SK-N-SH treated with all-trans-retinoic acid at 6 μM for 48 hours (cell line): ENCODE results near the gene RXRA.

Source experiments
- ATAC-seq: fragments of 200-7000 bp; cut with Tn5 transposase; 3 replicates; pipeline ENCODE4 v1.9.1; 2020; ENCODE audit warnings: mild to moderate bottlenecking, moderate library complexity
- ARNTL ChIP-seq: fragments of 450-650 bp; formaldehyde crosslinking; IDR thresholded peaks from 2 replicates; pipeline ENCODE4 v1.5.0; 2020; ENCODE audit warnings: low read depth, mild to moderate bottlenecking, moderate library complexity, borderline replicate concordance
- BACH2 ChIP-seq: fragments of 250-450 bp; sonication (Bioruptor Pico); IDR thresholded peaks from 2 replicates; pipeline ENCODE4 v1.9.0; 2021; ENCODE audit warnings: mild to moderate bottlenecking, borderline replicate concordance
- CSDC2 ChIP-seq: fragments of 250-450 bp; sonication (Bioruptor Pico); IDR thresholded peaks from 2 replicates; pipeline ENCODE4 v1.5.0; 2020; ENCODE audit warnings: mild to moderate bottlenecking, moderate library complexity
- ESRRG ChIP-seq: fragments of 250-450 bp; sonication (Bioruptor Pico); IDR thresholded peaks from 2 replicates; pipeline ENCODE4 v1.6.1; 2021; ENCODE audit warnings: mild to moderate bottlenecking
- GLIS3 ChIP-seq: fragments of 250-450 bp; sonication (Bioruptor Pico); IDR thresholded peaks from 2 replicates; pipeline ENCODE4 v1.5.0; 2020; ENCODE audit warnings: mild to moderate bottlenecking, moderate library complexity
- ISL1 ChIP-seq: fragments of 250-450 bp; sonication (Bioruptor Pico); IDR thresholded peaks from 2 replicates; pipeline ENCODE4 v2.1.2; 2022; ENCODE audit warnings: mild to moderate bottlenecking, moderate library complexity
- OSR1 ChIP-seq: fragments of 250-450 bp; sonication (Bioruptor Pico); IDR thresholded peaks from 2 replicates; pipeline ENCODE4 v1.8.0; 2022; ENCODE audit warnings: moderate library complexity, mild to moderate bottlenecking, inconsistent platforms
- PPARA ChIP-seq: fragments of 250-450 bp; sonication (Bioruptor Pico); IDR thresholded peaks from 2 replicates; pipeline ENCODE4 v1.5.0; 2020; ENCODE audit warnings: mild to moderate bottlenecking, borderline replicate concordance
- RARB ChIP-seq: fragments of 250-450 bp; sonication (Bioruptor Pico); IDR thresholded peaks from 2 replicates; pipeline ENCODE4 v1.8.0; 2021; ENCODE audit warnings: mild to moderate bottlenecking, moderate library complexity
- TOX ChIP-seq: fragments of 250-450 bp; sonication (Bioruptor Pico); IDR thresholded peaks from 2 replicates; pipeline ENCODE4 v1.8.0; 2021; ENCODE audit warnings: mild to moderate bottlenecking, moderate library complexity, borderline replicate concordance
- ZC3H10 ChIP-seq: fragments of 250-450 bp; sonication (Bioruptor Pico); IDR thresholded peaks from 2 replicates; pipeline ENCODE4 v1.5.1; 2021; ENCODE audit warnings: mild to moderate bottlenecking, moderate library complexity
- ZFP3 ChIP-seq: fragments of 250-450 bp; sonication (Bioruptor Pico); IDR thresholded peaks from 2 replicates; pipeline ENCODE4 v1.5.0; 2020; ENCODE audit warnings: mild to moderate bottlenecking, moderate library complexity
- ZFP30 ChIP-seq: fragments of 450-650 bp; formaldehyde crosslinking; IDR thresholded peaks from 2 replicates; pipeline ENCODE4 v1.5.0; 2022; ENCODE audit warnings: mild to moderate bottlenecking, moderate library complexity
- ZNF70 ChIP-seq: fragments of 450-650 bp; formaldehyde crosslinking; IDR thresholded peaks from 2 replicates; pipeline ENCODE4 v1.5.0; 2020; ENCODE audit warnings: mild to moderate bottlenecking, moderate library complexity
- ZNF8 ChIP-seq: fragments of 450-650 bp; formaldehyde crosslinking; IDR thresholded peaks from 2 replicates; pipeline ENCODE4 v1.5.0; 2020; ENCODE audit warnings: mild to moderate bottlenecking, moderate library complexity
- TF ChIP-seq, protein P1 (sequence below): fragments of 250-450 bp; sonication (Bioruptor Pico); IDR thresholded peaks from 2 replicates; pipeline ENCODE4 v1.5.0; 2020; ENCODE audit warnings: mild to moderate bottlenecking, moderate library complexity
- TF ChIP-seq, protein P2 (sequence below): fragments of 250-450 bp; sonication (Bioruptor Pico); IDR thresholded peaks from 2 replicates; pipeline ENCODE4 v1.8.0; 2020; ENCODE audit warnings: mild to moderate bottlenecking, moderate library complexity, borderline replicate concordance
- TF ChIP-seq, protein P3 (sequence below): fragments of 250-450 bp; sonication (Bioruptor Pico); IDR thresholded peaks from 2 replicates; pipeline ENCODE4 v1.8.0; 2021; ENCODE audit warnings: low read depth, mild to moderate bottlenecking, moderate library complexity, borderline replicate concordance
- TF ChIP-seq, protein P4 (sequence below): fragments of 250-450 bp; sonication (Bioruptor Pico); IDR thresholded peaks from 2 replicates; pipeline ENCODE4 v1.5.1; 2020; ENCODE audit warnings: low read depth, mild to moderate bottlenecking, moderate library complexity

Gene RXRA

DNA sequence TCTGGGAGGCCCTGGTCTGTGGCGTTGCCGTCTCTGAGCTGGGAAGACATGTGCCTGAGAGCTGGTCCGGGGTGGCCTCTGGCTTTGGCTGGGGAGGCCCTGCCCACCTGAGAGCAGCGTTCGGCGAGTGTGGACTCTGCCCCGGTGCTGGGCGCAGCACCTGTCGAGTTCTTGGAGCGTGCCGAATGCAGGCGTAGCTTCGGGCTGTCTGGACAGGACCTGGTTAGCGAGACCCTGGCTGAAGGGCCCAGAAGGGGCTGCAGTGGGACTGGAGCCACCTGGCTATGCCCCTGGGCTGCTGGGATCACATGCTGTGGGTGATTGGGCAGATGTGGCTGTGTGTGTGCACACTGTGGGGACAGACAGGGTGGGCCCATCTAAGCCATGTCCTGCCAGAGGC lies 56.5 kb downstream of the RXRA start:
- TF ChIP-seq, protein P1, sequence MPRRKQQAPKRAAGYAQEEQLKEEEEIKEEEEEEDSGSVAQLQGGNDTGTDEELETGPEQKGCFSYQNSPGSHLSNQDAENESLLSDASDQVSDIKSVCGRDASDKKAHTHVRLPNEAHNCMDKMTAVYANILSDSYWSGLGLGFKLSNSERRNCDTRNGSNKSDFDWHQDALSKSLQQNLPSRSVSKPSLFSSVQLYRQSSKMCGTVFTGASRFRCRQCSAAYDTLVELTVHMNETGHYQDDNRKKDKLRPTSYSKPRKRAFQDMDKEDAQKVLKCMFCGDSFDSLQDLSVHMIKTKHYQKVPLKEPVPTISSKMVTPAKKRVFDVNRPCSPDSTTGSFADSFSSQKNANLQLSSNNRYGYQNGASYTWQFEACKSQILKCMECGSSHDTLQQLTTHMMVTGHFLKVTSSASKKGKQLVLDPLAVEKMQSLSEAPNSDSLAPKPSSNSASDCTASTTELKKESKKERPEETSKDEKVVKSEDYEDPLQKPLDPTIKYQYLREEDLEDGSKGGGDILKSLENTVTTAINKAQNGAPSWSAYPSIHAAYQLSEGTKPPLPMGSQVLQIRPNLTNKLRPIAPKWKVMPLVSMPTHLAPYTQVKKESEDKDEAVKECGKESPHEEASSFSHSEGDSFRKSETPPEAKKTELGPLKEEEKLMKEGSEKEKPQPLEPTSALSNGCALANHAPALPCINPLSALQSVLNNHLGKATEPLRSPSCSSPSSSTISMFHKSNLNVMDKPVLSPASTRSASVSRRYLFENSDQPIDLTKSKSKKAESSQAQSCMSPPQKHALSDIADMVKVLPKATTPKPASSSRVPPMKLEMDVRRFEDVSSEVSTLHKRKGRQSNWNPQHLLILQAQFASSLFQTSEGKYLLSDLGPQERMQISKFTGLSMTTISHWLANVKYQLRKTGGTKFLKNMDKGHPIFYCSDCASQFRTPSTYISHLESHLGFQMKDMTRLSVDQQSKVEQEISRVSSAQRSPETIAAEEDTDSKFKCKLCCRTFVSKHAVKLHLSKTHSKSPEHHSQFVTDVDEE (CRISPR knock-in tag) = no peak
- TF ChIP-seq, protein P2, sequence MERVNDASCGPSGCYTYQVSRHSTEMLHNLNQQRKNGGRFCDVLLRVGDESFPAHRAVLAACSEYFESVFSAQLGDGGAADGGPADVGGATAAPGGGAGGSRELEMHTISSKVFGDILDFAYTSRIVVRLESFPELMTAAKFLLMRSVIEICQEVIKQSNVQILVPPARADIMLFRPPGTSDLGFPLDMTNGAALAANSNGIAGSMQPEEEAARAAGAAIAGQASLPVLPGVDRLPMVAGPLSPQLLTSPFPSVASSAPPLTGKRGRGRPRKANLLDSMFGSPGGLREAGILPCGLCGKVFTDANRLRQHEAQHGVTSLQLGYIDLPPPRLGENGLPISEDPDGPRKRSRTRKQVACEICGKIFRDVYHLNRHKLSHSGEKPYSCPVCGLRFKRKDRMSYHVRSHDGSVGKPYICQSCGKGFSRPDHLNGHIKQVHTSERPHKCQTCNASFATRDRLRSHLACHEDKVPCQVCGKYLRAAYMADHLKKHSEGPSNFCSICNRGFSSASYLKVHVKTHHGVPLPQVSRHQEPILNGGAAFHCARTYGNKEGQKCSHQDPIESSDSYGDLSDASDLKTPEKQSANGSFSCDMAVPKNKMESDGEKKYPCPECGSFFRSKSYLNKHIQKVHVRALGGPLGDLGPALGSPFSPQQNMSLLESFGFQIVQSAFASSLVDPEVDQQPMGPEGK (CRISPR knock-in tag) = no peak
- TF ChIP-seq, protein P3, sequence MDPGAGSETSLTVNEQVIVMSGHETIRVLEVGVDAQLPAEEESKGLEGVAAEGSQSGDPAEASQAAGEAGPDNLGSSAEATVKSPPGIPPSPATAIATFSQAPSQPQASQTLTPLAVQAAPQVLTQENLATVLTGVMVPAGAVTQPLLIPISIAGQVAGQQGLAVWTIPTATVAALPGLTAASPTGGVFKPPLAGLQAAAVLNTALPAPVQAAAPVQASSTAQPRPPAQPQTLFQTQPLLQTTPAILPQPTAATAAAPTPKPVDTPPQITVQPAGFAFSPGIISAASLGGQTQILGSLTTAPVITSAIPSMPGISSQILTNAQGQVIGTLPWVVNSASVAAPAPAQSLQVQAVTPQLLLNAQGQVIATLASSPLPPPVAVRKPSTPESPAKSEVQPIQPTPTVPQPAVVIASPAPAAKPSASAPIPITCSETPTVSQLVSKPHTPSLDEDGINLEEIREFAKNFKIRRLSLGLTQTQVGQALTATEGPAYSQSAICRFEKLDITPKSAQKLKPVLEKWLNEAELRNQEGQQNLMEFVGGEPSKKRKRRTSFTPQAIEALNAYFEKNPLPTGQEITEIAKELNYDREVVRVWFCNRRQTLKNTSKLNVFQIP = no peak
- no peak for TF ChIP-seq CSDC2 (CRISPR knock-in tag)
- no peak for TF ChIP-seq PPARA (CRISPR knock-in tag)
- TF ChIP-seq ZFP3 (CRISPR knock-in tag) = no peak
- no peak for ATAC-seq

DNA sequence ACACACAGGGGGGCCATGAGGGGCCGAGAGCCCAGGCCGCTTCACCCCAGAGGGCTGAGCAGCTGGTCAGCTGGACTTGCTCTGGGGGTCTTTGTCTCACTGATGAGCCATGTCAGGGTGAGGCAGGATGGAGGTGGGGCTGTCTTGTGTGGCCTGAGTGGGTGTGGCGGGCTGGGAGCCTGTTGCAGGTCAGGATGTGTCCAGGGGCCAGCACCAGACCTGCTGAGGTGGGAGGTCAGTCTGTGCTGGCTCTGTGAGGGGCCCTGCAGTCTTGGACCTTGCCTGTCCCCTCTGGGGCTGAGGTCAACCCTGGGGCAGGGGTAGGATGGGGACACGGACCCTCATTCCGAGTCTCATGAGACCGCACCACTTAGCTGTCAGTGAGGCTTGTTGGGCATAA lies 56.9 kb downstream of the RXRA start:
- no peak for TF ChIP-seq RARB (CRISPR knock-in tag)
- no peak for TF ChIP-seq ZFP3 (CRISPR knock-in tag)
- TF ChIP-seq, protein P3 = no peak
- no peak for TF ChIP-seq ZNF8
- no peak for TF ChIP-seq OSR1 (CRISPR knock-in tag)
- TF ChIP-seq TOX (CRISPR knock-in tag) = no peak
- no peak for TF ChIP-seq ISL1
- no peak for TF ChIP-seq ZFP30 (CRISPR knock-in tag)
- TF ChIP-seq BACH2 (CRISPR knock-in tag) = no peak
- TF ChIP-seq ZNF70 (CRISPR knock-in tag) = no peak
- no peak for ATAC-seq

DNA sequence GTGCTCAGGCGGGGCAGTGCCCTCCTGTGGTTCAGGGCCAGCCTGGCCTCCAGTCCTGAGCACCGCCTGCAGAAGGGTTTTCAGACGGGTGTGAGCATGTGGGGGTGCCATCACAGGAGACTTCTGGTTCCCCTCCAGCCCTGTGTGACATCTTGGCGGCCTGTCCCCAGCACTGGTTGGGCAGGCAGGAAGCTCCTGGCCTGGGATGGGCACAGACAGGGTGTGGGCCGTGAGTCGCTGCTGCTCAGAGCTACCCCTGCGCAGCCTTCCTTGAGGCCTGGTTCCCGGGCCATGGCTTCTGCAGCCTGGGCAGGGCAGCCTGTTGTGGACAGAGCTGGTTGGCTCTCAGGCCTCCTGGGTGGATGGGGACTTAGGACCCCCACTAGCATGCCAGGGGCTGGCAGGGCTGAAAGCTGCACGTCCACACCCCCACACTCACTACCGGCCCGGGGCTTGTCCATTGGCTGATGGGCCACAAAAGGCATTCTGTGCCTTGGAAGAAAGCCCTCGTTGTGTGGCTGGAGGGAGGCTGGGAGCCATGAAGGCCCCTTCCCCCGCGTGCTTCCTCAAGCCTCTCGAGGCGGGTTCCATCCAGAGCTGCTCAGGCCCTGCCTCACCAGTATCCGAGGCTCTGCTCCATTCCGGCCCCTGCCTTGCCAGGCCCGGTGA lies 58.7 kb downstream of the RXRA start:
- peak; percentile 49 for ATAC-seq
- TF ChIP-seq, protein P2 (CRISPR knock-in tag) = no peak
- TF ChIP-seq TOX (CRISPR knock-in tag) = no peak
- no peak for TF ChIP-seq ZC3H10
- no peak for TF ChIP-seq ISL1
- TF ChIP-seq CSDC2 (CRISPR knock-in tag) = no peak
- TF ChIP-seq, protein P3 = no peak
- TF ChIP-seq RARB (CRISPR knock-in tag) = no peak
- no peak for TF ChIP-seq GLIS3 (CRISPR knock-in tag)
- no peak for TF ChIP-seq ZNF70 (CRISPR knock-in tag)
- no peak for TF ChIP-seq ARNTL (CRISPR knock-in tag)
- TF ChIP-seq, protein P4, sequence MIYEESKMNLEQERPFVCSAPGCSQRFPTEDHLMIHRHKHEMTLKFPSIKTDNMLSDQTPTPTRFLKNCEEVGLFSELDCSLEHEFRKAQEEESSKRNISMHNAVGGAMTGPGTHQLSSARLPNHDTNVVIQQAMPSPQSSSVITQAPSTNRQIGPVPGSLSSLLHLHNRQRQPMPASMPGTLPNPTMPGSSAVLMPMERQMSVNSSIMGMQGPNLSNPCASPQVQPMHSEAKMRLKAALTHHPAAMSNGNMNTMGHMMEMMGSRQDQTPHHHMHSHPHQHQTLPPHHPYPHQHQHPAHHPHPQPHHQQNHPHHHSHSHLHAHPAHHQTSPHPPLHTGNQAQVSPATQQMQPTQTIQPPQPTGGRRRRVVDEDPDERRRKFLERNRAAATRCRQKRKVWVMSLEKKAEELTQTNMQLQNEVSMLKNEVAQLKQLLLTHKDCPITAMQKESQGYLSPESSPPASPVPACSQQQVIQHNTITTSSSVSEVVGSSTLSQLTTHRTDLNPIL (CRISPR knock-in tag) = no peak
- TF ChIP-seq PPARA (CRISPR knock-in tag) = no peak
- no peak for TF ChIP-seq ZFP30 (CRISPR knock-in tag)
- TF ChIP-seq OSR1 (CRISPR knock-in tag) = no peak
- TF ChIP-seq ESRRG = no peak
